HEK293T (cell line): ENCODE measurements around the gene VILL.

Source experiments
- CTCF ChIA-PET: fragments of 350-600 bp; formaldehyde crosslinking; extraction: SDS; loops from one replicate; lab custom pipeline; 2021; ENCODE audit warnings: antibody characterized with exemption, inconsistent platforms; lab: Yijun Ruan, JAX
- POLR2A ChIA-PET: fragments of 350-600 bp; formaldehyde crosslinking; extraction: SDS; loops from one replicate; lab custom pipeline; 2020; ENCODE audit warnings: antibody characterized with exemption, inconsistent platforms; lab: Yijun Ruan, JAX
- DNase-seq: peaks from one replicate; pipeline ENCODE4 v3.0.0; 2012; ENCODE audit warnings: mixed read lengths; ENCODE audit errors: extremely low spot score
- ARNT ChIP-seq: fragments of 450-650 bp; IDR thresholded peaks from 2 replicates; pipeline ENCODE4 v1.6.1; 2017; ENCODE audit warnings: mild to moderate bottlenecking
- BHLHE40 ChIP-seq: fragments of 450-650 bp; IDR thresholded peaks from 2 replicates; pipeline ENCODE4 v1.6.1; 2016; ENCODE audit warnings: mild to moderate bottlenecking, moderate library complexity, borderline replicate concordance
- CTBP1 ChIP-seq: fragments of 450-650 bp; IDR thresholded peaks from 2 replicates; pipeline ENCODE4 v1.6.1; 2016; ENCODE audit warnings: borderline replicate concordance
- ELF4 ChIP-seq: fragments of 450-650 bp; IDR thresholded peaks from 2 replicates; pipeline ENCODE4 v1.6.1; 2017; ENCODE audit warnings: antibody characterized with exemption
- FOXA1 ChIP-seq: fragments of 450-650 bp; IDR thresholded peaks from 2 replicates; pipeline ENCODE4 v1.6.1; 2016; ENCODE audit warnings: mild to moderate bottlenecking
- FOXK2 ChIP-seq: fragments of 450-650 bp; IDR thresholded peaks from 2 replicates; pipeline ENCODE4 v1.6.1; 2016; ENCODE audit warnings: mild to moderate bottlenecking
- FOXM1 ChIP-seq: fragments of 450-650 bp; IDR thresholded peaks from 2 replicates; pipeline ENCODE4 v1.6.1; 2017; ENCODE audit warnings: mild to moderate bottlenecking, borderline replicate concordance
- HDGF ChIP-seq: fragments of 450-650 bp; IDR thresholded peaks from 2 replicates; pipeline ENCODE4 v1.6.1; 2017; ENCODE audit warnings: antibody characterized with exemption, borderline replicate concordance
- L3MBTL2 ChIP-seq: fragments of 450-650 bp; conservative IDR thresholded peaks from 2 replicates; pipeline ENCODE4 v1.6.1; 2016; ENCODE audit warnings: mild to moderate bottlenecking
- LEF1 ChIP-seq: fragments of 450-650 bp; IDR thresholded peaks from 2 replicates; pipeline ENCODE4 v1.6.1; 2017; ENCODE audit warnings: mild to moderate bottlenecking, borderline replicate concordance
- NFRKB ChIP-seq: fragments of 450-650 bp; IDR thresholded peaks from 2 replicates; pipeline ENCODE4 v1.6.1; 2016; ENCODE audit warnings: mild to moderate bottlenecking, moderate library complexity
- PKNOX1 ChIP-seq: fragments of 450-650 bp; IDR thresholded peaks from 2 replicates; pipeline ENCODE4 v1.6.1; 2016
- SP1 ChIP-seq: fragments of 450-650 bp; IDR thresholded peaks from 2 replicates; pipeline ENCODE4 v1.6.1; 2017
- SUZ12 ChIP-seq: fragments of 450-650 bp; IDR thresholded peaks from 2 replicates; pipeline ENCODE4 v1.6.1; 2016; ENCODE audit warnings: mild to moderate bottlenecking
- TARDBP ChIP-seq: fragments of 450-650 bp; IDR thresholded peaks from 2 replicates; pipeline ENCODE4 v1.6.1; 2016
- ZNF384 ChIP-seq: fragments of 450-650 bp; IDR thresholded peaks from 2 replicates; pipeline ENCODE4 v1.6.1; 2016

VILL gene

GRCh38 chr3:37945156-37945806 lies 45.3 kb upstream of the VILL start:
- CTCF ChIA-PET: interaction anchor here (0.6 to 1.2 kb wide), 2 partner anchors 22 to 1086 kb away, joined by 3 to 4 read pairs; no protein-coding TSS in a partner anchor

GRCh38 chr3:37945807-37946530 lies 44.6 kb upstream of the VILL start:
- DNase-seq: no peak
- ChIA-PET CTCF (interaction anchor here (0.6 to 1.2 kb wide), 2 partner anchors 22 to 1085 kb away, joined by 3 to 4 read pairs; no protein-coding TSS in a partner anchor), POLR2A (no interaction called here)
- TF ChIP-seq TARDBP (no peak), SP1 (no peak), NFRKB (no peak), HDGF (no peak), SUZ12 (no peak), L3MBTL2 (no peak), FOXK2 (no peak), FOXM1 (no peak), FOXA1 (no peak), ELF4 (no peak), PKNOX1 (no peak), LEF1 (no peak), BHLHE40 (no peak)

More at GRCh38 chr3:37945156-37945806, 45.3 kb upstream of the VILL start:
- POLR2A ChIA-PET: no interaction called here
- no peak for DNase-seq
- TF ChIP-seq ELF4 (no peak), SUZ12 (no peak), L3MBTL2 (no peak)

- no peak for DNase-seq
- TF ChIP-seq SUZ12: no peak
- TF ChIP-seq PKNOX1: no peak
- no peak for TF ChIP-seq FOXK2
- TF ChIP-seq HDGF: no peak
- no peak for TF ChIP-seq LEF1
- TF ChIP-seq ELF4: no peak
- TF ChIP-seq CTBP1: no peak
- no peak for TF ChIP-seq ARNT
- TF ChIP-seq SP1: no peak
- TF ChIP-seq TARDBP: no peak
- TF ChIP-seq NFRKB: no peak
- no peak for TF ChIP-seq ZNF384
- no peak for TF ChIP-seq FOXM1
- TF ChIP-seq L3MBTL2: no peak
- TF ChIP-seq BHLHE40: no peak
- TF ChIP-seq FOXA1: no peak
- POLR2A ChIA-PET: no interaction called here
- CTCF ChIA-PET: interaction anchor here (1.2 kb wide), 1 partner anchor 21 kb away, joined by 3 read pairs; no protein-coding TSS in a partner anchor
These were observed 44.1 kb upstream of the VILL start for GRCh38 chr3:37946531-37946889.

- no peak for DNase-seq
- TF ChIP-seq TARDBP (no peak), ZNF384 (no peak), SUZ12 (no peak), BHLHE40 (no peak), PKNOX1 (no peak), SP1 (no peak), ELF4 (no peak), LEF1 (no peak), NFRKB (no peak), FOXA1 (no peak), HDGF (no peak), CTBP1 (no peak), ARNT (no peak), L3MBTL2 (no peak), FOXK2 (no peak), FOXM1 (no peak)
- ChIA-PET CTCF (no interaction called here), POLR2A (no interaction called here)
These were observed 40.7 kb upstream of the VILL start for GRCh38 chr3:37949866-37950265.

GRCh38 chr3:37952564-37952963 lies 38.0 kb upstream of the VILL start:
- TF ChIP-seq L3MBTL2 (no peak), SUZ12 (no peak)
- POLR2A ChIA-PET: no interaction called here
- CTCF ChIA-PET: no interaction called here
- DNase-seq: no peak

GRCh38 chr3:37953226-37953625 lies 37.4 kb upstream of the VILL start:
- no peak for DNase-seq
- TF ChIP-seq FOXM1: no peak
- TF ChIP-seq ARNT: no peak
- no peak for TF ChIP-seq ELF4
- TF ChIP-seq FOXK2: no peak
- no peak for TF ChIP-seq BHLHE40
- no peak for TF ChIP-seq TARDBP
- no peak for TF ChIP-seq FOXA1
- no peak for TF ChIP-seq LEF1
- TF ChIP-seq PKNOX1: no peak
- no peak for TF ChIP-seq SP1
- TF ChIP-seq SUZ12: no peak
- TF ChIP-seq ZNF384: no peak
- TF ChIP-seq HDGF: no peak
- no peak for TF ChIP-seq CTBP1
- no peak for TF ChIP-seq L3MBTL2
- no peak for TF ChIP-seq NFRKB
- ChIA-PET CTCF (no interaction called here), POLR2A (no interaction called here)
